H1 (cell line): ENCODE data around the gene AVPI1. TPM values are rescaled to one million over a fixed set of nuclear protein-coding genes. Genes with fewer than 3 reads are reported as not detected.

Experiments used
- ASH2L ChIP-seq: fragments of 200-600, 300-600 bp; sonication (generic); IDR thresholded peaks from one replicate; pipeline ENCODE4 v1.7.1; 2017; ENCODE audit warnings: low read length
- BCL11A ChIP-seq, 2 experiments: IDR thresholded peaks; one replicate each; pipeline ENCODE4 v1.6.1; 2011; ENCODE audit warnings: low read depth in 2 of 2, low read length in 2 of 2, mild to moderate bottlenecking in 2 of 2
- CHD7 ChIP-seq: fragments of 300-600 bp; sonication (generic); IDR thresholded peaks from 2 replicates; pipeline ENCODE4 v1.7.1; 2012; ENCODE audit warnings: low read length, moderate library complexity, mild to moderate bottlenecking, inconsistent platforms; ENCODE audit not compliant: insufficient replicate concordance
- EGR1 ChIP-seq: IDR thresholded peaks from 2 replicates; pipeline ENCODE4 v1.6.1; 2011; ENCODE audit warnings: low read depth, low read length, borderline replicate concordance
- JUN ChIP-seq: IDR thresholded peaks from 2 replicates; pipeline ENCODE4 v1.6.1; 2011; ENCODE audit warnings: low read depth, mild to moderate bottlenecking, improper control_type of control experiment, low read length
- KDM5A ChIP-seq: fragments of 200-600 bp; IDR thresholded peaks from 2 replicates; pipeline ENCODE4 v1.7.1; 2012; ENCODE audit warnings: mild to moderate bottlenecking, low read length, inconsistent platforms, mixed read lengths
- NANOG ChIP-seq: IDR thresholded peaks from 2 replicates; pipeline ENCODE4 v1.6.1; 2011; ENCODE audit warnings: low read length, low read depth, mild to moderate bottlenecking, inconsistent platforms; ENCODE audit not compliant: insufficient read depth, poor library complexity, severe bottlenecking
- RFX5 ChIP-seq: IDR thresholded peaks from 2 replicates; pipeline ENCODE4 v1.6.1; 2011; ENCODE audit warnings: low read depth, low read length, improper control_type of control experiment, borderline replicate concordance
- TCF12 ChIP-seq: IDR thresholded peaks from 2 replicates; pipeline ENCODE4 v1.6.1; 2011; ENCODE audit warnings: low read depth, mild to moderate bottlenecking, low read length
- YY1 ChIP-seq: IDR thresholded peaks from 2 replicates; pipeline ENCODE4 v1.6.1; 2011; ENCODE audit warnings: low read depth, mild to moderate bottlenecking, low read length
- ZNF274 ChIP-seq: IDR thresholded peaks from 2 replicates; pipeline ENCODE4 v1.7.0; 2012; ENCODE audit warnings: low read length, borderline replicate concordance; ENCODE audit errors: extremely low read depth
- polyA plus RNA-seq, 7 experiments: library from polyadenylated mRNA; depleted of rRNA in 3 of 7; stranded (reverse) in 5 of 7; unstranded in 2 of 7; fragments of >200 nt in 5 of 7; fragments of 200-250 nt in 2 of 7; gene quantifications; 1 replicate in 5 of 7; 2 replicates in 1 of 7; 4 replicates in 1 of 7; pipeline versions ENCODE4 v1.2.1 to v1.2.3, GENCODE V29; 2011 to 2013; ENCODE audit warnings: missing spikeins in 2 of 7, mixed read lengths in 2 of 7
- total RNA-seq: library from RNA; stranded (reverse); fragmentation: NEBNext Ultra II Directional; extraction: Animal tissue kit (Norgen Biotek cat#: 25700); gene quantifications from 2 replicates; pipeline ENCODE4 v1.2.1, GENCODE V29; 2021

Gene AVPI1
- total and polyA plus RNA-seq, 2 of the 8 experiments (the other 6 are each of a cell fraction or from before 2014, with no cell fraction given) = 9.0 to 13.5 TPM

DNA sequence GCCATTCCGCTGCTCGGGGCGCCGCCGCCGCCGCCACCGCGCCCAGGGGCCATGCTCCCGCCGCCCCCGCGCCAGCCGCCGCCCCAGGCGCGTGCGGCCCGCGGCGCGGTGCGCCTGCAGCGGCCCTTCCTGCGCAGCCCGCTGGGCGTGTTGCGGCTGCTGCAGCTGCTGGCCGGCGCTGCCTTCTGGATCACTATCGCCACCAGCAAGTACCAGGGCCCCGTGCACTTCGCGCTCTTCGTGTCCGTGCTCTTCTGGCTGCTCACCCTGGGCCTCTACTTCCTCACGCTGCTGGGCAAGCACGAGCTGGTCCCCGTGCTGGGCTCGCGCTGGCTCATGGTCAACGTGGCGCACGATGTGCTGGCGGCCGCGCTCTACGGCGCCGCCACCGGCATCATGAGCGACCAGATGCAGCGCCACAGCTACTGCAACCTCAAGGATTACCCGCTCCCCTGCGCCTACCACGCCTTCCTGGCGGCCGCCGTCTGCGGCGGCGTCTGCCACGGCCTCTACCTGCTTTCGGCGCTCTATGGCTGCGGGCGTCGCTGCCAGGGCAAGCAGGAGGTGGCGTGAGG lies 26.9 kb upstream of the AVPI1 start (continued):
- TF ChIP-seq CHD7 (no peak), YY1 (peak; percentile 55; the same call in 1 of the 2 replicates), TCF12 (0 out of 2 replicates have a peak, but pooled peaks have one; percentile 19), RFX5 (no peak), KDM5A (no peak), ASH2L (no peak), NANOG (no peak), JUN (no peak), EGR1 (no peak), BCL11A (IDR thresholded peaks at IDR 0.05; ENCODE audit: low read depth in 2 of 2, low read length in 2 of 2) (no peak), ZNF274 (no peak)
